Prostate gland (tissue), 2 donors: ENCODE results near the gene DNLZ.

Source experiments
- CTCF ChIP-seq, 4 experiments: fragments of 200-600 bp in 2 of 4; fragments of 450-650 bp in 2 of 4; sonication (generic) in 2 of 4; IDR thresholded peaks; 1 replicate in 3 of 4; 2 replicates in 1 of 4; pipeline ENCODE4 v1.5.1; 2016 to 2019; ENCODE audit warnings: antibody characterized with exemption in 4 of 4, mild to moderate bottlenecking in 2 of 4, moderate library complexity in 2 of 4
- POLR2A ChIP-seq: fragments of 450-650 bp; IDR thresholded peaks from one replicate; pipeline ENCODE4 v1.6.1; 2016; ENCODE audit warnings: antibody characterized with exemption, mild to moderate bottlenecking

GRCh38 chr9:136341042-136341655 is 22.4 kb downstream of the DNLZ start:
- TF ChIP-seq CTCF (IDR thresholded peaks at IDR 0.05) = no peak
- TF ChIP-seq POLR2A = no peak
